NCI-H1436 treated with DMSO at 0.1 percent for 48 hours (cell line): Measurements from ENCODE around the gene PFKP.
A peak's percentile ranks its signal among the peaks of the same experiment; 100 is the strongest.
"Not testable (repeated sequence)": the region's sequence is repeated elsewhere in the genome, so short reads cannot be mapped to it uniquely, and the experiment has no call there.

Experiments used
- DNase-seq: peaks from one replicate; lab custom pipeline; 2025; lab: John Stamatoyannopoulos, UW

PFKP gene

DNA sequence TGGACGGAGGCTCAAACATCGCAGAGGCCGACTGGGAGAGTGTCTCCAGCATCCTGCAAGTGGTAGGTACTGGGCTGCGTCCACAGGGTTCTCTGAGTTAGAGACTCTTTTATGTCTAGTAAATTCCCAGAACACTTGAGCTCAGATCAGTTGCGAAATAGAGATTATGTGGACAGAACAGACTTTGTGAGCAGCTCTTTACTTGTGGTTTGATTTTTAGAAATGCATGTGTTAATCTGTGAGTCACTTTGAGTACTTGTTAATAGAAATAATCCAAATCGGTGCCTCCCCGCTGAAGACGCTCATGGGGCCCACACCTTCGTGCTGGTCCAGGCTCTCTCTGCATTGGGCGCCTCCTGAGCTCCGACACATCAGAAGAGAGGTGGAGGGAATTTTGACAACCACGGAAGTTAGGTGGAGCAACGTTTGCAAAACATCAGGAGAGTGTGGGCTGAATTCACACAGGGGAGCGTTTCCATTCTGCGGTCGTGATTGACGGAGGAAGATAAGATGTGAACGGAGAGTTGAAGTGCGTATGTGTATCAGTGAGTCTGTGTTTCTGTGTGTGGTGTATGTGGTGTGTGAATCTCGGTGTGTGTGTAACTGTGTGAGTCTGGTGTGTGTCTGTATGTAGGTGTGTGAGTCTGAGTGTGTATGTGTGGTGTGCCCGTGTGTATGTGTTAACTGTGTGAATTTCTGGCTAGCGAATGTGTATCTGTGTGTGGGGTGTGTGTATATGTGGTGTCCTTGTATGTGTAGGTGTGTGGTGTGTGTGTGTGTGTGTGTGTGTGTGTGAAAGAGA lies 32.1 kb downstream of the PFKP start:
- no peak for DNase-seq

DNA sequence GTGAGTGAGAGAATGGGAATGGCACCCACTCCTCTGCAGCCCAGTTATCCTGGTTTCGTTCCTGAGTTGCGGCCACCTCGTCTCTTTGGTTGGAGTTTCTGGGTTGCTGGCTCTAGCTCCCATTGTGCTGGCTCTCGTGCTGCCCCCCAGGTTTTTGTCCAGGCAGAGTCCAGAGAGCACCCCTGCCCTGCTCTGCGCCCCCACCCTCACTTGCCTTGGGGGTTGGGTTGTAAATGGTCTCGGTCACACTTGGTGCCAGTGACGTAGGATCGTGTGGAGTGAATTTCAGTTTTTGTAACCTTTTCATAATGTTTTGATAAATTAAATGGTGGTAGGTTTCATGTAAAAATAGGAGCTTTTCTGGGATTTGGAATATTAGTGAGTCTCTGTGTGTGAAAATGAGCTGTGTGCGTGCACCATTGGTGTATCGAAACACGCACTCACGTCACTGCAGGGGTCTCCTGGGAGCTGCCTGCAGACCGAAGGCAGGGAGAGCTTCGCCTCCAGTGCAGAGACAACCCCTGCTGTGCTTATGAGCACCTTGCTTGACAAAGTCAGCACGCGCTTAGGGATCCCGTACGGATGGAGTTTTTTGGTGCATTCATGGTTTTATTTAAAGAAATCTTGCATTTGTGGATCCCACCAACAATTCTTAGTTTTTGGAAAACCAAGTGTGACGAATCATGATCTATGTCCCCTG lies 32.9 kb downstream of the PFKP start:
- DNase-seq = no peak

DNA sequence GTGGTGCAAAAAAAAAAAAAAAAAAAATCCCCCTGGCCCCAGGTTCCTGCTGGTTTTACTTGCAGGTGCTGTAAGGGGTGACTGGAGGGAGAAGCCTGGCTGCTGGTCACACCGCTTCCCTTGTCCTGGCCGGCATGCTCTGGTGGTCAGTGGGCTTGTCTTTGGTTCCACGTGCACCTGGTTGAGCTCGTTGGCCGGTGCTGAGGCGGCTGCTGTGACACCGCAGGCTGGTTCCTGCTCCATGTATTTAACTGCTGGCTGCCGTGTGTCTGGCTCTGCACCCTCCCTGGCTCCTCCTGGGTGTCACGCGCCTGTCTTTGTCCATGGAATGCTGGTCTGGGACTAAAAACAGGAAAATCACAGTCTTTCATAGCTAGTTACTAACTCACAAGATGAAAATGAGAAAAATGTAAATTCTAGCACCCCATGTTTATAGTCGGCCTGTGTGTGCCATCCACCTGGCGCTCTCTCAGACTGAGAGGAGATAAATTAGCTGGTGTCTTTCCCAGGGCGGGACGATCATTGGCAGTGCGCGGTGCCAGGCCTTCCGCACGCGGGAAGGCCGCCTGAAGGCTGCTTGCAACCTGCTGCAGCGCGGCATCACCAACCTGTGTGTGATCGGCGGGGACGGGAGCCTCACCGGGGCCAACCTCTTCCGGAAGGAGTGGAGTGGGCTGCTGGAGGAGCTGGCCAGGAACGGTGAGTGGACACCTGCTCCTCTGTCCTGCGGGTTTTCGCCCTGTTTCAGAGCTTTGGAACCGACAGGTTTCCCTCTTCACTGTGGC lies 33.7 kb downstream of the PFKP start:
- no peak for DNase-seq

DNA sequence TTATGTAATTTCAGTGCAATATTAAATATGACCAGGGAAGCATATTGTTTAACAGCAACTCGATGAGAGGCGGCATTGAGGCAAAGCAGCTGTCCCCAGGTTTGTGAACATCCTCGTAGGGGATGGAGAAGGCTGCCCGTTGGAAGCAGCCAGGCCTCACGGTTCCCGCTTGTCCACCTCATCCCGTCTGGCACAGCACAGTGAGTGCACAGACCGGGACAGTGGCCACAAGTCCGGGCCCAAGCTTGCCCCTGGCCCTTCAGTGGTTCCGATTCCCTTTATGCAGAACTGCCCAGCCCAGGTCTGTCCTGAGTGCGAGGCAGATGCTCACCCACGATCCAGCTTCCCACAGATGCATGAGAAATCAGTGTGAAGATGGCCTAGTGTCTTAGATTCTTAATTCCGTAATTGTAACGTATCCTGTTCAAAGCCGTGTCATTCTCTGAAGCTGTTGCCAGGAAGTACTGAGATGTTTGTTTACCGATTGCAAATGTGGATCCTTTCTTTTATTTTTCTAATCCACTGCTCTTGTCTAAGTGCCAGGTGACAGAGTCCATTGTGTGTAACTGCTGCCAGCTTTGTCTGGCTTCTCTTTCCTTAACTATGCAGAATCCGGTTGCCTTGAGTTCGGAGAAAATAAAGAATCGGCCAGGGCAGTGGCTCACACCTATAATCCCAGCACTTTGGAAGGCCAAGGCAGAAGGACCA lies 35.5 kb downstream of the PFKP start:
- peak; percentile 32 for DNase-seq

DNA sequence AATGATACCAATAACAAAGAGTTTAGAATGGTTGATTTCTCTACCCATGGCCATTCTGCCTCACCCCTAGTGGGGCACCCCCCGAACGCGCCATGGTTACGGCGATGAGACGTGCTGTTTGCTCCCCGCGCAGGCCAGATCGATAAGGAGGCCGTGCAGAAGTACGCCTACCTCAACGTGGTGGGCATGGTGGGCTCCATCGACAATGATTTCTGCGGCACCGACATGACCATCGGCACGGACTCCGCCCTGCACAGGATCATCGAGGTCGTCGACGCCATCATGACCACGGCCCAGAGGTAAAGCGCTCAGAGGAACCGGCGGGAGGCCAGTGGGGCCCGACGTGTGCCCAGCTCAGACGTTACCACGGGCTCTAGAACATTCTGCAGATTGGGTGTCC lies 36.3 kb downstream of the PFKP start:
- no peak for DNase-seq

- DNase-seq = no peak
Observed at GRCh38 chr10:3104251-3104918, 37.0 kb downstream of the PFKP start.

DNA sequence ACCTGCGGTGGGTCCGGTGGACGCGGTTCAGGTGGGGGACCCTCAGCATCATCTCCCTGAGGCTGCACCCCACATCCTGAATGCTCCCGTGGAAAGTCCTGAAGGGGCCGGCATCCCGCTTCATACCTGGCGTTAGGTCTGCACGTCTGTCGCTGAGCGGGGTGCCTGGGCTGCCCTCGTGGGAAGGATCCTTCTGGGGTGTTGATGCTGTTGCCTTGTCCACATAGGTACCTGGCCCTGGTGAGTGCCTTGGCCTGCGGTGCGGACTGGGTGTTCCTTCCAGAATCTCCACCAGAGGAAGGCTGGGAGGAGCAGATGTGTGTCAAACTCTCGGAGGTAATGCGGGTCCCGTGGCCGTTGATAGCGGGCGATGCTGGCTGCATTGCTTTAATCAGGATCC lies 37.8 kb downstream of the PFKP start:
- no peak for DNase-seq

DNA sequence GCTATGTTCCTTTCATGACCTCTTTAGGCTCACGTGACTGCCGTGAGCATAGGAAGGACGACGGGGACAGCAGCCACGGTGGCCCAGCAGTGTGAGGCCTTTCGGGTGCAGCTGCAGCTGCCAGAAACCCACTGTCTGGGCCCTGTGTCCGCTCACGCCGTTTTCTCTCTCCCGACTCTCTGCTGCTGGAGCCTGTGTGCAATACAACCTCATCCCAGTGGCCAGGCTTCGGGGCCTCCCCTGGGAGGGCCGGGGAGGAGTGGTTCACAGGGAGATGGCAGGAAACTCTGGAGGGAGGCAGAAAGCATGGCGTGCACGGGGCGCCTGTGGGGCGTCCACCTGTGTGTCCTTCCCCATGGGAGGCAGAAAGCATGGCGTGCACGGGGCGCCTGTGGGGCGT lies 38.6 kb downstream of the PFKP start:
- no peak for DNase-seq

DNA sequence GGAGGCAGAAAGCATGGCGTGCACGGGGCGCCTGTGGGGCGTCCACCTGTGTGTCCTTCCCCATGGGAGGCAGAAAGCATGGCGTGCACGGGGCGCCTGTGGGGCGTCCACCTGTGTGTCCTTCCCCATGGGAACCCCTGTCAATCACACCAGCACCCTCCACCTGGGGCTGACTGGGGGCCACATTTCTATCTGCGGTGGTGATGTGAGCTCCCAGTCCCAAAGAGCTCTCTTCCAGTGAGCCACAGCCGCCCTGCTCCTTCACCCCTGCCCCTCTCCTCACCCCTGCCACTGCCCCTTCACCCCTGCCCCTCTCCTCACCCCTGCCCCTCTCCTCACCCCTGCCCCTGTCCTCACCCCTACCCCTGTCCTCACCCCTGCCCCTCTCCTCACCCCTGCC lies 39.0 kb downstream of the PFKP start:
- DNase-seq = not testable (repeated sequence)

GRCh38 chr10:3106928-3107425 lies 39.6 kb downstream of the PFKP start:
- DNase-seq = no peak

GRCh38 chr10:3107426-3107961 lies 40.1 kb downstream of the PFKP start:
- no peak for DNase-seq

DNA sequence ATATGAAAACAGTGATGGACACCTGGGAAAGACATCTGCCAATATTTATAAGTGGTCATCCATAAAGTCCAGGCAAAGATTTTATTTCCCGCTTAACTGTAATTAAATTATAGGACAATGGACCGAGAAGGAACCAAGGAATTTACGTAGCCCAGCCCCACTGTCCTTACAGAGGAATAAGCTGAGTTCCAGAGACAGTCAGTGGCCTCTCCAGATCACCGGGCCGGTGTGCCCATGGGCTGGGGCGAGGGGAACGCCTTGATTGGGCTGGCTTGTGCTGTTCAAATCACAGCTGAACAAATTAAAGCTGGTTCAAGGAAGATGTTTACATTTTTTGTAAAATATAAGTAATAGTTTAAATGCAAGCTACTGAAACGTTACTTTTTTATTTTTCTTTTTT lies 40.7 kb downstream of the PFKP start:
- DNase-seq = no peak

- DNase-seq = no peak
Observed at GRCh38 chr10:3108575-3109105, 41.3 kb downstream of the PFKP start.

DNA sequence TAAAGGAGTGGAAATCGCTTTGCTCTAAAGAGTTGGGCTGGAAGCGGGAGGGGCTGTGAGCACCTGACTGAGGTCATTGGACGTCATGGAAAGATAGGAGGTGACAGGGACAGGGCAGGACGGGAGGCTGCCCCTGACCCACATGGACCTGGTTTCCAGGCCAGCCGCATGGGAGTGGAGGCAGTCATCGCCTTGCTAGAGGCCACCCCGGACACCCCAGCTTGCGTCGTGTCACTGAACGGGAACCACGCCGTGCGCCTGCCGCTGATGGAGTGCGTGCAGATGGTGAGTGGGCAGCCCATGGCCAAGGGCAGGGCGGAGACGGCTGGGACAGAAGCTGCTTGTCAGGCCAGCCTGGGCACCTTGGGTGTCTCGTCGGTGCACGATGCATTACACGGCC lies 41.8 kb downstream of the PFKP start:
- no peak for DNase-seq

DNA sequence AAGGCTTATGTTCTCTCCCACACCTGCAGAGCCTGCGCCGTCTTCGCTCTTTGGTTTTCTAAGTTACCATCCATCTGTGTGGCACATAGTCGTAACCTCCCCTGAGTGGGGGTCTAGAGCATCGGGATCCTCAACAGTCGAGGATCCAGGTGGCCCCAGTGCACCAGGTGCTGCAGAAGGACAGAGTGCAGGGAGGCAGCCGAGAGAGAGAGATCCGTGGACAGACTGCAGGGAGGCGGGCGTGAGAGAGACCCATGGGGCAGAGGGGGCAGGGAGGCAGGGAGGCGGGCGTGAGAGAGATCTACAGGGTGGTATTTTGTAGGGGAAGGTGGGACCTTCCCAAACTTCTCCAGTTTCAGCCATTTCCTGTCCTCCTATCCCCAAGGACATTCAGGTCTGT lies 42.3 kb downstream of the PFKP start:
- no peak for DNase-seq

DNA sequence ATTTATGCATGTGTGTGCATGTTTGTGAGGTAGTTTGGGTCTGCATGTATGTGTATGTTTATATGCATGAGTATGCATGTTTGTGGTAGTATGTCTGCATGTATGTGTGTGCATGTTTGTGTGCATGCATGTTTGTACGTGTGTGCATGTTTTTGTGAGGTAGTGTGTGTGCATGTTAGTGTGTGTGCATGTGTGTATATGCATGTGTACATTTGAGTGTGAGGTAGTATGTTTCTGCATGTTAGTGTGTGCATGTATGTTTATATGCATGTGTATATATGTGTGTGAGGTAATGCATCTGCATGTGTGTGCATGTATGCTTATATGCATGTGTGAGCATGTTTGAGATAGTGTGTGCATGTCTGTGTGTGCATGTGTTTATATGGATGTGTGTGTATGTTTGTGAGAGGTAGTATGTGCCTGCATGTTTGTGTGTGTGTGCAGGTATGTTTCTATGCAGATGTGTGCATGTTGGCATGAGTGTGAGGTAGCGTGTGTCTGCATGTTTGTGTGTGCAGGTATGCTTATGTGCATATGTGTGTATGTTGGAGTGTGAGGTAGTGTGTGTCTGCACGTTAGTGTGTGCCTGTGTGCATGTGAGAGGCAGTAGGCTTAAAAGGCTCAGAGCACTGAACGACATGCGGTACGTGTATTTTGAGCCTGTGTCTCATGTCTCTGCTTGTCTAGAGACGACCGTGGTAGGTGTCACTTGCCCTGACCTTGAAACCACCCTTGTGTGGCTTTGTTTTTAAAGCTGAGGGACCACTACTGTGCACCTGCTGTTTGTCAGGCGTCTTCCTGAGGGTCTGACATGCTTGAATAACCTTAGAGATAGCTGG lies 43.7 kb downstream of the PFKP start:
- no peak for DNase-seq

DNA sequence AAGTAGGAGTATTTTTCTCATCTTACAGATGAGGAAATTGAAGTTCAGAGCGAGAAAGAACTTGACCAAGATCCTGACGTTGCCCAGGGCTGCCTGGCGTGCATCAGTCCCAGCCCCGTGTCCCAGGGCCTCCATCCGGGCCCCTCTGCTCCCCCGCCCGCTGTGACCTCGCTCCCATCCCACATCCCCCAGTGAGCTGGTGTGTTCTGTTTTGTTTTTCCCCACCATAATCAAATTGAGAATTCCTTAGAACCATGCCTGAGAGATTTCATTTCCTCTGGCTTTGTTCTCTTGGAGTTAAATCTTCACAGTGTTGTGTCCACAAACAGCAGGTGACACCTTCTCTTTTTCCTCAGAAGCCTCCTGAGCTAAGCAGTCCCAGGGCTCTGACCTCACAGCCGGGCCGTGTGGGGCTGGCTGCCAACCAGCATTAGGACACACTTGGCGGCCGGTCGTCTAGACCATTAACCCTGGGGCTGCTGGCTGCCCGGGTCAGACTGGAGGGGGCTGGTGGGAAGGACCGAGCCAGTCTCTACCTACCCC lies 44.3 kb downstream of the PFKP start:
- DNase-seq = no peak

GRCh38 chr10:3113343-3113720 lies 46.0 kb downstream of the PFKP start:
- DNase-seq = no peak

DNA sequence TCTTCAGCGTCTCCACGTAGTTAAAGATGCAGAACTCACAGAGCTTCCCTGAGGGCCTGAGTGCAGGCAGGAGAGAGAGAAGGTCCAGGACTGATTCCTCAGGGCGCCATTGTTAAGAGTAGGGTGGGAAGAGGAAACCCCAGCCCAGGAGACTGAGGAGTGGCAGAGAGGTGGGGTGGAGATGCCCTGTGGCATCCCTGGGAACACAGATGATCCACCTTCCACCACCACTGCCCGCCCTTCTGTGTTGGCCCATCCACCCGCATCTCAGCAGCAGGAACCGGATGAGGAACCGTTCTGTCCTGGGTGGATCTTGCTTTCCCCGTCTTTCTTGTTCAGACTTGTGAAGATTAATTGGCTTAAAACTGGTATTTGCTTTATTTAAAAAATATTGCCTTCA lies 48.3 kb downstream of the PFKP start:
- DNase-seq = no peak
